Smooth muscle cell (in vitro differentiated cells): ENCODE results near the gene TEN1. TPM values are rescaled to one million over a fixed set of nuclear protein-coding genes. Genes with fewer than 3 reads are reported as not detected.

ENCODE experiments used
- DNase-seq: peaks from one replicate; lab custom pipeline; 2025; ENCODE audit not compliant: unreplicated experiment; lab: John Stamatoyannopoulos, UW
- H2AFZ ChIP-seq: fragments of 200-600 bp; sonication (generic); 2 replicates; pipeline ENCODE4 v1.6.0; 2016; ENCODE audit warnings: antibody characterized with exemption, low read depth, mild to moderate bottlenecking
- H3F3A ChIP-seq: fragments of 200-600 bp; sonication (generic); 2 replicates; pipeline ENCODE4 v1.6.0; 2017; ENCODE audit warnings: antibody characterized with exemption, low read depth
- H3K27ac ChIP-seq: fragments of 200-600 bp; sonication (generic); 2 replicates; pipeline ENCODE4 v1.5.1; 2016; ENCODE audit warnings: low read depth, mild to moderate bottlenecking
- H3K27me3 ChIP-seq: fragments of 200-600 bp; sonication (generic); 2 replicates; pipeline ENCODE4 v1.6.1; 2016; ENCODE audit warnings: low read depth, mild to moderate bottlenecking
- H3K36me3 ChIP-seq: fragments of 200-600 bp; sonication (generic); 2 replicates; pipeline ENCODE4 v1.5.1; 2016; ENCODE audit warnings: low read depth
- H3K4me1 ChIP-seq: fragments of 200-600 bp; sonication (generic); 2 replicates; pipeline ENCODE4 v1.5.1; 2016; ENCODE audit warnings: low read depth
- H3K4me2 ChIP-seq: fragments of 200-600 bp; sonication (generic); 2 replicates; pipeline ENCODE4 v1.6.0; 2016; ENCODE audit warnings: mild to moderate bottlenecking
- H3K4me3 ChIP-seq: fragments of 200-600 bp; sonication (generic); 2 replicates; pipeline ENCODE4 v1.5.1; 2016; ENCODE audit warnings: mild to moderate bottlenecking
- H3K79me2 ChIP-seq: fragments of 200-600 bp; sonication (generic); 2 replicates; pipeline ENCODE4 v1.6.0; 2016; ENCODE audit warnings: low read depth, mild to moderate bottlenecking
- H3K9ac ChIP-seq: fragments of 200-600 bp; sonication (generic); 2 replicates; pipeline ENCODE4 v1.6.0; 2016; ENCODE audit warnings: low read depth
- H3K9me3 ChIP-seq: fragments of 200-600 bp; sonication (generic); replicated peaks from 2 replicates; pipeline ENCODE4 v1.5.1; 2016; ENCODE audit warnings: low read depth
- H4K20me1 ChIP-seq: fragments of 200-600 bp; sonication (generic); 2 replicates; pipeline ENCODE4 v1.6.0; 2016; ENCODE audit warnings: low read depth
- CTCF ChIP-seq: fragments of 200-600 bp; sonication (generic); IDR thresholded peaks from 2 replicates; pipeline ENCODE4 v1.5.1; 2017; ENCODE audit warnings: borderline replicate concordance, mild to moderate bottlenecking, antibody characterized with exemption; ENCODE audit not compliant: insufficient read depth, poor library complexity, severe bottlenecking
- WGBS: methylation state at CpG from one replicate; pipeline ENCODE4 v1.1.7; 2016; ENCODE audit warnings: low lambda C conversion rate; 5-methylcytosine and 5-hydroxymethylcytosine counted together
- polyA plus RNA-seq: library from polyadenylated mRNA; unstranded; fragments of >200 nt; fragmentation: Nextera tagmentation; extraction: Ambion mirVana; gene quantifications from 2 replicates; pipeline ENCODE4 v1.2.1, GENCODE V29; 2016
- total RNA-seq: library from RNA; depleted of rRNA; stranded (reverse); fragments of >200 nt; gene quantifications from 2 replicates; pipeline ENCODE4 v1.2.3, GENCODE V29; 2014

Gene TEN1
- total and polyA plus RNA-seq, 2 experiments from 2014 or later = 15.5 to 19.2 TPM

GRCh38 chr17:76008630-76009425 is 29.8 kb downstream of the TEN1 start:
- Histone ChIP-seq H2AFZ (no peak overlapping the region), H3K9ac (no peak overlapping the region), H3F3A (no peaks in the 10 kb centered on the region), H3K79me2 (no peaks in the 10 kb centered on the region), H3K4me1 (no peaks in the 10 kb centered on the region), H3K36me3 (no peaks in the 10 kb centered on the region), H4K20me1 (no peaks in the 10 kb centered on the region), H3K9me3 (no peaks in the 10 kb centered on the region), H3K4me2 (no peak overlapping the region), H3K27me3 (no peaks in the 10 kb centered on the region), H3K27ac (no peak overlapping the region), H3K4me3 (no peak overlapping the region)
- 96% methylated on average over 56 of the region's 56 CpGs for WGBS
- TF ChIP-seq CTCF = no peak
- no peak for DNase-seq

GRCh38 chr17:76009447-76009846 is 30.4 kb downstream of the TEN1 start:
- H3F3A ChIP-seq = no peaks in the 10 kb centered on the region
- no peaks in the 10 kb centered on the region for H3K27me3 ChIP-seq
- no peaks in the 10 kb centered on the region for H3K79me2 ChIP-seq
- no peak overlapping the region for H3K4me2 ChIP-seq
- no peak overlapping the region for H3K9ac ChIP-seq
- no peaks in the 10 kb centered on the region for H3K4me1 ChIP-seq
- no peak for DNase-seq
- no peak for TF ChIP-seq CTCF
- 95% methylated on average over 20 of the region's 20 CpGs for WGBS
- H4K20me1 ChIP-seq = no peaks in the 10 kb centered on the region
- H3K4me3 ChIP-seq = no peak overlapping the region
- H3K9me3 ChIP-seq = no peaks in the 10 kb centered on the region
- H3K27ac ChIP-seq = no peak overlapping the region
- H2AFZ ChIP-seq = no peak overlapping the region
- H3K36me3 ChIP-seq = no peaks in the 10 kb centered on the region

- no peak for DNase-seq
- WGBS = 93% methylated on average over 21 of the region's 21 CpGs
- TF ChIP-seq CTCF = no peak
- H3K4me1 ChIP-seq = no peaks in the 10 kb centered on the region
- H3K79me2 ChIP-seq = no peaks in the 10 kb centered on the region
- H3F3A ChIP-seq = no peaks in the 10 kb centered on the region
- H3K36me3 ChIP-seq = no peaks in the 10 kb centered on the region
- H3K4me3 ChIP-seq = no peak overlapping the region
- H3K27me3 ChIP-seq = no peaks in the 10 kb centered on the region
- H4K20me1 ChIP-seq = no peaks in the 10 kb centered on the region
- no peak overlapping the region for H3K4me2 ChIP-seq
- no peaks in the 10 kb centered on the region for H3K9me3 ChIP-seq
- no peak overlapping the region for H3K9ac ChIP-seq
- H3K27ac ChIP-seq = no peak overlapping the region
- H2AFZ ChIP-seq = no peak overlapping the region
These were observed 31.1 kb downstream of the TEN1 start for GRCh38 chr17:76009969-76010661.
